ELR (cell line): ENCODE measurements around the gene SETD3.

Source experiments
- DNase-seq: peaks from one replicate; pipeline ENCODE4 v3.0.0-alpha.2; 2015; ENCODE audit warnings: low read depth

SETD3 gene

DNA sequence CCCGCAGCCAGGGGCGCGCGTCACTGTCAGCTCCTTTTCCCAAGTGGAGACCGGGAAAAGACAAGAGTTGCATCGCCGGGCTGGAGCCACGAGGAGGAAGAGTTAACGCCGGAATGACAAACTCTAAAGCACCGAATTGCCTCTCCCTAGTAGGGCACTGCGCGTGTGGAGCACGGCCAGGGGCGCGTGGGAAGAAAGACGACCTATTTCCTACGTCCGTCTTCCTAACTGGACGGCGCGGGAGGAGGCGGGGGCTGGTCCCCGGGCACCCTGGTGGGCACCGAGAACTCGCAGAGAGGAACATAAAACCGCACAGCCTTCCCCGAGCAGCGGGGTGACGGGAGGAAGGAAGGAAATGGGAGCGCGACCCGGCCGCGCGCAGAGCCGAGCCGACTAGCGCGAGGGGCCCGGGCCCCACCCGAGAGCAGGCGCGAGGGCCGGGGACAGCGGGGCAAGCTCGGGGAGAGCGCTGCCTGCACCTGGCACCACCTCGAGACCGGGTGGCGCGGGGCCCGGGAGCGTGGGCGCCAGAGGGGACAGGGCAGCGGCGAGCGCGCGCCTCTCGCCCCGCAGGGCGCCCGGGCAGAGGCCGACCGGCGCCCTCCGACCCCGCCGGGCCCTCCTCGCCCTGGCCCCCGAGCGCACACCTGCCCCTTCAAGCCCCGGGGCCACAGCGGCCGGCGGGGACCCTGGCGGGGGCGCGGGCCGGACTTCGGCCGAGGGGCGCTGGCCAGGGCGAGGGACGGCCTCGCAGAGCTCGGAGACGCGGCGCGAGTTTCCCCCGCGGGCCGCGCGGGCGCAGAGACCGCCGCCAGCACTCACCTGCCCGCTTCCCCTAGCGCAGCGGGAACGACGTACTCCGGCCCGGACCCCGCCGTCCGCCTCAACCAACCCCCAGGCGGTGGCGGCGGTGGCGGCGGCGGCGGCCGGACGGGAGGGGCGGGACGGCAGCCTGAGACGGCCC, at the start of gene SETD3:
TSS of gene SETD3 (minus strand) at position 954 of the 964 bp plus-strand sequence. CDS start 15,054 bp downstream, outside the sequence.
- peak; percentile 75 for DNase-seq

DNA sequence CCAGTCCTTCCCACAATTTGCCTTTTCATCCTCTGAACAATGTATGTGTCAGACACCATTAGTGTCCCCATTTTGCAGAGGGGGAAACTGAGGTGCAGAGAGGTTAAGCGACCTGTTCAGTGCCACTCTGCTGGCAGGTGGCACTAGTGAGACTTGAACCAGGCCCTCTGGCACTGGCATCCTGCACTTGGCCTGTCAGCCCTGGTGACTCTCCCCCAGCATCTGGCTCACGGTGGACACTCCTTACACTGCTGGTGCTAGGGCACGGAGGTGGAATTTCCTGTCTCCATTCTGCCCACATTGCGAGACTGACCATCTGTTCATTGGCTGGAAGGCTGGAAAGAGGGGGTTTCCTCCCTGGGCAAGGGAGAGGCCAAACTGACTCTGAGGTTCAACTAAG, 49.2 kb upstream of the SETD3 start:
- DNase-seq = peak; percentile 42

DNA sequence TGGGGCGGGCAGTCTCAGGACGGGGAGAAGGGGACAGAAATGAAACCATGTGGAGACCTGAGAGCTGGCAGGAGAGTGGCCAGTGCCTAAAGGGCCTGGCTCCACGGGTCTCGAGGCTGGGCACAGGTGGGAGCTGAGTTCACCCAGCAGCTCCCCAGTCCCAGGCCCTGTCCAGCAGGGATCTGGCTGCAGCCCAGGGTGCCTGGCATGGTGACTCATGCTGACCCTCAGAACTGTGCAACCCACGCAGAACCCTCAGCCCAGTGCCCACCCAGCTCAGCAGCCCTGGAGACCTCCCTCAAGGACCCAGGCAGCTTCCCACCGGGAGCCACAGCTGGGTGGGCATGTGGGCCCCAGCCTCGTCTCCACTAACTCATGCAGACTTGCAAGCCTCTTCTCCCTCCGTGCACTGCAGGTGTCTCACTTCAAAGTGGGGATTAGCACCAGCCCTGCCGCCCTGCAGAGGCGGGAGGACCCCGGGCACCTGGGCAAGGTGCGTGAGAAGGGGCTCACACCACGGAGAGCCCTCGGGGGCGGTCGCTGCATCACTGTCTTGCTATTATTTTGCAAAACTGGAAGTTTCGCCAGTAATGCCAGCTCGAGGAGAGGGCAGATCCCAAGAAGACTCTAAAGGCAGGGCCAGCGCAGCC, 46.9 kb upstream of the SETD3 start:
- DNase-seq = no peak

DNA sequence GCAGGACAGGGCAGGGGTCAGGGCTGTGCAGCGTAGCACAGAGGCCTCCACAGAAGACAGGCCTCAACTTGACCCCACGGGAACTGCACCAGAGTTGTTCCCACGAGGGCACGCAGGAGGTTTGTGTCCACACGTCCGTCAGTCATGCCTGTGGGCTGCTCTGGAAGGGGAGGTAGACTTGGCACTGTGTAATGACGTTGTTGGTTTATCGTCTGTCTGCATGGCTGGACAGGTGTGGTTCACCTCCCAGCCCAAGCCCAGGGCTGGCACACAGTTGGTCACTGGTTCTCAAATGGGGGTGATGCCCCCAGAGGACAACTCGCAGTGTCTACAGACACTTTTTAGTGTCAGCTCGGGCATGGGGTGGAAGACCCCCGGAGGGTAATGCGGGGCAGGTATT, 46.4 kb upstream of the SETD3 start:
- DNase-seq = no peak

DNA sequence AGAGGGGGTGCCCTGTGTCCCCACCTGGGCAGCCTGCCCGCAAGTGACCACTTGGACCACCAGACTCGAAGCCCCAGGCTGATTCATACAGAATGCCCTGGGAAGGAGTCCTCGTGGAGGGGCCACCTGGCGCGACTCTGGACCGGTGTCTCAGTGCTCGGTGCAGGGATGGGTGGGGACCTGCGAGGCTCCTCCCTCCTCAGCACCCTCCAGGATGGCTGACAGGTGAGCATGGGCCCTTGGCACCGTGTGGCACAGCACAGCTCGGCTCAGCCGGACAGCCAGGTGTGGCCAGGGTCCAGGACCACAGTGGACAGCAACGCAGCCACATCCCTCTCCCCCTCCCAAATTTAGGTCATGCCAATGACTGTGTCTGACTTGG, 45.0 kb upstream of the SETD3 start:
- no peak for DNase-seq

DNA sequence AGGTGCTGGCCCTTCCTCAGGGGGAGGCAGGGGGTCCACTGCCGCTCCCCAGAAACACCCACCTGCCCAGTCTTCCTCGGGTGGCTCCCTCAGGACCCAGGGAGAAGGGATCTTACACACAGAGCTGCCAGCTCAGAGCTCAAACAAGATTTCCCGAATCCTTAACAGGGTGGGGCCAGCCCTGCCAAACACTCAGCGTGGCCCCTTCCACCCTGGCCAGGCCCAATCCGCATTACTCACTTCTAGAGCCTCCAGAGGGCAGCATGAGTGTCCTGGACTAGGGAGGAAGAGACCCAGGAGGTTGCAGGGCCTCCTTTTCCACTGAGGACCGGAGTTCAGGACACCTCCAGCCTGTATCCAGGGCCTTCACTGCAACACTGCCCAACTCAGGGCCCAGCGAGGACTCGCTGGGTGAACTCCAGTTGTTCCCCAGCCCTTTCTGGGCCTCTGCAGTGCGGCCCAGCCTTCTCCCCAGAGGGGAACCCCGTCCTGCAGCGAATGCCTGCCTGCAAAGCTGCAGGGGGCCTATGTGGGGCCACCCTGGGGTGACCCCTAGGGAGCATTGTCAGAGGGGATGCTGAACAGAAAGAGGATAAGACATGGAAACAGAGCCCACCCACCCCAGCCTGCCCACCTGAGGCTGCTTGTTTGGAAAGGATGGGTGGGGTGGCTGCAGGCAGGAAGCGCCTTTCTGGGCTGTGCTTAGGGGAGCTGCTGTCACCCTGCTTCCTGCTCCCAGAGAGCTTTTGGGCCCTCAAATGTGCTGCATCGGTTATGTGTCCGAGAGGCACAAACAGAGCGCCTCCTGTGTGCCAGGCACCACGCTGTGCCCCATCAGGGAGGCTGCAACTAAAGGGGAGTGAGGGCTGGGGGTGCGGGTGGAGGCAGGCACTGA, 44.4 kb upstream of the SETD3 start:
- DNase-seq = peak; percentile 86

DNA sequence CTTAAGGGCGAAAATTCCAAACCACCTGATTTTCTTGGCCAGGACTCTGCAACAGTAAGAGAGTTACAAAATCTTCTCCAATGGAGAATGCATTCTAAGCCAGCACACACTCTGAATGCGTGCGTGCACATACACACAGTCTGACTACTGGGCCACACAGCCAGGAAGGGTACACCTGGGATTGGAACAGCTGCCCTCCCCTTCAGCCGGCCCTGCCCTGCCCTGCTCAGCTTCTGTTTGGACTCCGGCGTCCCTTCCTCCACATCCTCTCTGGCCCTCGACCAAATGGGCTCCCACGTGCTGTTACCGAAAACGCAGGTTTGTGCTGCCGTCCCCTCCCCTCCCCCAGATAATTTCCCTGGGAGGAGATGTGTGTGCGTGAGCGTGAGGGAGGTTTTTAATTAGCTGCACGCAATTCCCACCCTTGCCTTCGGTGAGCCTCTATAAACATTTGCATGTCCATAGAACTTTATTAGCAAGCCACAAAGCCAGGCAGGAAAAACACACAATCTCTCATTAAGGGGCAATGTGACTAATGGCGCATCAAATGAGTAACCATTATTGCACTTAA, 43.5 kb upstream of the SETD3 start:
- no peak for DNase-seq

DNA sequence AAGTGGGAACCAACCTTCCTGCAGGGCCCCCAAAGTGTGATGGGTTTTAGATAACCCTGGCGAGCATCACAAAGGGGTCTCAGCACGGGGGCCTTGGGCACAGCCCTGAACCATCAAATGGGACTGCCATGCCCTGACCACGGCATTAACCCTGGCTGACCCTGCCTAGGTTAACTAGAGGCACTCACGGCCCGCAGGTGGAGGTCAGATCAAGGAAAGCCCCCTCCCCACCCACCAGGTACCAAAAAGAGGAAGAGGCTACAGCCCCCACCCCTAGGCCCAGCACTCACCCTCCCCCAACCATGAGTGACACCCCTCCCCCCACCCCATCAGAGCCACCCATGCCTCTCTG, 43.0 kb upstream of the SETD3 start:
- DNase-seq = no peak

DNA sequence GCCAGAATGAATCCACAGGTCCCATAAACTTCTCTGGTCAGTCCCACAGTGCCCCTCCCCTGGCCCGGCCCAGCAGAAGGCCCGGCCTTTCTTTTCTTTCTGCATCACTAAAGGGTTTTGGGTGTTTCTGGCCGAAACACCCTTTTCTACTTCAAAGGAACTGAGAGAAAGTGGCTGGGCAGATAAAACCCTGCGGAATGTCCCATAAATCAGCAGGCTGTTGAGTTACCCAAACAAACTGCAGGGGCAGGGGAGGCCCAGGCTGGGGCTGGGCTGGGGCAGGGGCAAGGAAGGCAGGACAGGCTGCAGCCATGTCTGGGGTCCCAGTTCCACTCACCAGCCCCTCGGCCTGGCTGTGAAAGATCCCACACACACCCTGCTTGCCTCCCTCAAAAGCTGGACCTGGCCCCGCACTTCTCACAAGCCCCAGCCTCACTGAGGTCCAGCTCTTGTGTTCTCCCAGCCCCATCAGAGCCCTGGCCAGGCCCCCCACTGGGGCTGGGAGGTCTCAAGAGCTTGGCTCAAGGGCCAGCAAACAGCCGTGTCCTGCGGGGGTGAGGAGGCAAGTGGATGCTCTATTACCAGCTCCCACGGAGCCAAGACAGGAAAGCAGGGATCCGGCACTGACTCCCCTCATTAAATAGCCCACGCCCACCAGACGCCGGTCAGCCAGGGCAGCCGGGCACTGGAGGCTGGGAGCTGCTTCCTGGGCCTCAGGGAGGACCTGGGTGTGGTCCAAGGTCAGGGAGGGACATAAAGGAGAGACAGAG, 42.5 kb upstream of the SETD3 start:
- DNase-seq = peak; percentile 35

DNA sequence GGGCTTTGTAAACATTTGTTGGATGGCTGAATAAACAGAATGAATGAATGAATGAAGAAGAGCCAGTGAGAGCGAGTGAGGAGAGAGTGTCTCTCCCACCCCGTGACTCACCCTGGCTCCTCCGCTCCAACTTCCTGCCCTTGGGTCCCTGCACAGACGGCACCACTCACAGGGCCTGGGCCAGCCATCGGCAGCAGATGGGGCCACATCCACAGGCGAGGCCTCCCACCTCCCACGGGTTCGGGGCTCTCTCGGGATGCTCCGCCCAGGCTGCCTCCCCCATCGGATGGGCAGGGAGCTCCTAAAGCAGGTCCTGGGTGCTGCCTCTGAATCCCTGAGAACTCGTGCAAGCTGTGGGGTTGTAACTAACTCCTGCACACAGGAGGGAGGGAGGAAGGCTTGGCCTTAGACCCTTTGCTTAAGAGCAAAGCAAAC, 41.8 kb upstream of the SETD3 start:
- DNase-seq = peak; percentile 87

DNA sequence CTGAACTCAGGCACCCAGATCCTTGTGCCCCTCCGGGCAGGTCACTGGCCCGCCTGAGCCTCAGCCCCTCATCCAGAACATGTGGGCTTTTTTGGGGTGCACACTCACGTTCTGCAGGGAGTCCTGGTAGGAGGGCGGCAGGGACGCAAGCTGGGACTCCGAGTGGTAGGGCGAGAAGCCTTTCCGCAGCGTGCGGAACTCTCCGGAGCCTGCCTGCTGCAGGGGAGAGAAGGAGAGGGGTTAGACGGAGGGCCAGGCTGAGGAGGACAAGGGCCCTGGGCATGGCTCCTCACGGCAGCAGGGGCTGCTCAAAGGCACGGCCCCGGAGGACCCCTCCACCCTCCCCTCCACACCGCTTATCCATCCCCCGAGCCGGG, 41.4 kb upstream of the SETD3 start:
- DNase-seq = no peak

DNA sequence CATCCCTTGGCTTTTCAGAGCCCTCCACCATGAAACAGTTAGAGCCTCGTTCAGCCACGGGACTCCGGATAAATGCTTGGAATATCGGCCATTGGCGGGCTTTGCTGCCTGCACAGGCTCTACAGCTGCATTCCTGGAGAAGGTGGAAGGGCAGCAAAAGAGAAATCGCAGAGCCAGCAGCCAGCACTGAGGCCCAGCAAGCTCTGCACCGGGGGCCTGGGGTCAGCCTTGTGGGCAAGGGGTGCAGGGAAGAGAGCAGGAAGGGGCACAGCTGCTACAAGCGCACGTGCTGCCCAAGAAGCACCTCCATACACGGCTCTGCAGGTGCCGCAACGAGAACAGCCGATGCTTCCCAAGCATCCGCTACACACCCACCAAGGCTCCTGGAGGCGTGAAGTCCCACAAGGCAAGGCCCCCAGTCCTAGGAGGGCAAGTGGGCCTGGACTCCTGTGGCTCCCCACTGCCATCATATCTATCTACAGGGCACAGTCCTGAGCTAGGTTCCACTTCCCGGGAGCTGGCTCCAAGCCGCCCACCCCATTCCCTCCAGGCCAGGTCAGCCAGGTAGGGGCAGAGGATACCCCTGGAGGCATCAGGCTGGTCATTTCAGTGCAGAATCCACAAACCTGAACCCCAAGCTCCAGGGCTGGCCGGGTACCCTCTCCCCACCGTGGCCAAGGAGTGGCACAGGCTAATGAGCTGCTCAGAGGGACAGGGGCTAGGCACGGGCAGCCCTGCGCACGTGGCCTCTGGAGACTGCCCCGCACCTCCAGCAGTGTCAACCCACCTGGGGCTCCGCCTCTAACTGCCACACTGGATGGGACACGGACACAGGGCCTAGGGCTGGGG, 40.7 kb upstream of the SETD3 start:
- no peak for DNase-seq

DNA sequence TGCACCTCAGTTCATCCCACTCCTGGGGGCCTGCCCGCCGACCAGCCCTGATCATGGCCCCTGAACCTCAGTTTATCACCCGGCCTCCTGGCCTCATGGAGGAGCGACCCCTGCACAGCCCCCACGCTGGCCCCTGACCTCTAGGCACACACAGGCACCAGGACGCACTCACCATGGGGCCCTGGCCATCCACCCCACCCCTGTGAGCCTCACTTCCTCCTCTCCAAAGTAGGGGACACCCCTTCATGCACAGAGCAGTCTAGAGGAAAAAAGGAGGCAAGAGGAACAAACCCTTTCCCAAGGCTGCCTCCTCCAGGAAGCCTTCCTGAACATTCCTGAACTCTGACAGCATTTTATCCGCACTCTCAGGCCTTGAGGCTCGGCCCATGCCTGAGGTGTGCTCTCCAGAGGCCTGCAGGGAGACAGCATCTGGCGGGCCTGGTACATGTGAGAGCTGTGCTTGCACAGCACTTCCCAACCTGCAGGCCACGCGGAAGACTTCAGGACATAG, 40.0 kb upstream of the SETD3 start:
- DNase-seq = no peak

DNA sequence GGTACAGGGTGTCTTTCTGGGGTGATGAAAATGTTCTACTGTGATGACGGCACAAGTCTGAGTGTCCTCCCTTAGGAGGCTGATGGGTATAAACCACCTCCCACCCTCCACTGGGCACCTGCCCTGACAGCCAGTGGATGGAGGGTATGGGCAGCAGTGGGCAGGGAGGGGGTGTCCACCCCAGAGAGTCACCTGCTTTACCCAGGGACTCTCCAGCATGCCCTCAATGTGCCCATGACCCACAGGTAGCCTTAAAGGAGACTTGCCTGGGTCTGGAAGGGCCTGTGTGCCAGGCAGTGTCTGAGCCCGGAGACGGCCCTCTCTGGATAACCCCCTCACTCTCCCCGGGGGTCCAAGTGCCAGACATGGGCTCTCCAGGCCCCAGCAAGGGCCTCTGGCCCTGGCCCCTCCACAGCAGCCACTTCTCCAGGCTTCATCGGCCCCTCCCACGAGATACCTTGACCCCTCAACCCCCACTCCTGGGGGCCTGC, 39.3 kb upstream of the SETD3 start:
- DNase-seq = no peak

DNA sequence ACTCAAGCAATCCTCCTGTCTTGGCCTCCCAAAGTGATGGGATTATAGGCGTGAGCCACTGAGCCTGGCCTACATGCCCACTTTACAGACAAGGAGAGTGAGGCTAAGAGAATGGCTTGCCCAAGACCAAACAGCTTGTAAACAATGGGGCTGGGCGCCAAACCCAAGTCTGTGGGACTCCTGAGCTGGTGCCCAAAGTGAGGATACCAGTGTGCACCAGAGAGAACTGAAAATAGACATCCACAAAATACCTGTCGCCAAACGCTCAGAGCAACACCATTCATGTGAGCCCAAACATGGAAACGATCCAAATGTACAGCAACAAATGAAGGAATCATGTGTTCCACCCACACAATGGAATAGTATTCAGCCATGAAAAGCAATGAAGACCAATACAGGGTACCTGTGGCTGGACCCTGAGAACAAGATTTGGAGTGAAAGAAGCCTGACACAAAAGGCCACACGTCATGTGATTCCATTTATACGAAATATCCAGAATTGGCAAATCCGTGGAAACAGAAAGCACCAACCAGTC, 38.8 kb upstream of the SETD3 start:
- DNase-seq = no peak

DNA sequence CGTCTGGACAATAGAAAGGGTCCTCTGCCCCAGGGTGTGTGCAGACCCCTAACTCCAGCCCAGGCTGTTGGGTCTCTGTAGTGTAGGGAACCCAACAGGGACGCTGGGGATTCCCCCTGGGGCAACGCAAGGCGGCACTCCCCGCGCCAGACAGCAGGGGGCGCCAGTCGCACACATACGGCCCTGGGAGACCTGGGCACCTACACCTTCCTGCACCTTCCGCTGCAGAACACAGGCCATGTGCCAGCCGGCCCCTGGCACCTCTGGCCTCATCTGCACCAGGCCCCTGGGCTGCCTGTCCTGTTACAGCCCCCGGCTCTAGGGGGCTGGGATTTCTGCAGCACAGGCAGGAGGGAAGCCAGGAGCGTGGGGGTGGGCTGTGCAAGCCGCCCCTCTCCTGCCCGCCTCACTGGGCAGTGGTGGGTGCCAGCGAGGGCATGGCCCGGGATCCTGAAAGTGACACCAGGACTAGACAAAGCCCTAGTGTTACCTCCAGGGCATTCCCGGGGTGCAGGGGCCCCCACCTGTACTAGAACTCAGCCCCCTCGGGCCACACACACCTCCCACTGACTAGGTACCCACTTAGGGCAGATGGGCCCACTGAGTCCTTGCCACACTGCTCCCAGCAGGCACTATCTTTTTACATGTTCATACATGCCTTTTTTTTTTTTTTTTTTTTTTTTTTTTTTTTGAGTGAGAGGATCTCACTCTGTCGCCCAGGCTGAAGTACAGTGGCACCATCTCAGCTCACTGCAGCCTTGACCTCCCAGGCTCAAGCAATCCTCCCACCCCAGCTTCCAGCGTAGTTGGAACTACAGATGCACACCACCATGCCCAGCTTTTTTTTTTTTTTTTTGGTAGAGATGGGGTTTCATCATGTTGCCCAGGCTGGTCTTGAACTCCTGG, 38.0 kb upstream of the SETD3 start:
- DNase-seq = peak; percentile 69

DNA sequence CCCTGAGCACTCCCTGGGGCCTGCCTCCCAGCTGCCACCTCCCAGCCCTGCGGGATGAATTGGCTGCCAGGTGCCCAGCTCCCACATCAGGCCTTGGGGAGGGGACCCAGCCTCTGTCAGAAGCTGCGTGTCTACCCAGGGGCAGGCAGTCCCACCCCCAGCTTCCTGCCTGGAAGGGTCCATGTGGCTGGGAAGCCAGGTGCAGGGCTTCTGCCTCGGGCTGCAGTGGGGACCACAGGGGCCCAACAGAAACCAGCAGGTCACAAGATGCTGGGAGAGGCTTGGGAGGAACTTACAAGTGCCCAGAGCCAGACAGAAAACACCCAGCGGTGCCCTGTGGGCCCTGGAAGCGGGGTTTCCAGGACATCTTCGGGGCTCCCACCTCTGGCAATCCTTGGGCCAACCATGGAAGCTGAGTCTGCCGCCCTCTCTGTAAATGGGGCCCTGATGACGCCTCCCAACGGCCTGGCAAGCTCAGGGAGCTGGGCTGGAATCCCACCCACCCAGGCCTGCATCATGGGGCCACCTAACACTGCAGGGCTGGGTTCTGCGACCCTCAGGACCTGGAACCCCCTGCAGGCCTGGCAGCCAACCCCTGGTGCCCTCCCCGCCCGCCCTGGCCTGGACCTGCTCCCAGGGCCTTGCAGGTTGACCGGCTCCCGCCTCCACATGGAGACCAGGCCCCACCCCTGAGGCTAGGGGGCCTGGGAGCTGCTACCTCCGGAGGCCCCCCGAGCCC, 37.2 kb upstream of the SETD3 start:
- no peak for DNase-seq
